HTR-8/SVneo (cell line): ENCODE results near the gene NOP56.

ENCODE experiments used
- DNase-seq: peaks from one replicate; pipeline ENCODE4 v3.0.0; 2011; ENCODE audit warnings: low spot score, mixed read lengths; ENCODE audit not compliant: insufficient read length
- FAIRE-seq: peaks from 2 replicates; lab custom pipeline; 2011; peaks lifted over from hg19 to GRCh38; lab: Jason Lieb, UNC

The NOP56 gene

GRCh38 chr20:2651772-2652723, at the start of gene NOP56:
NOP56 (plus strand) TSS chr20:2652632; CDS start chr20:2652661, 29 bp downstream.
- DNase-seq = peak; percentile 87
- FAIRE-seq = peak; percentile 68

DNA sequence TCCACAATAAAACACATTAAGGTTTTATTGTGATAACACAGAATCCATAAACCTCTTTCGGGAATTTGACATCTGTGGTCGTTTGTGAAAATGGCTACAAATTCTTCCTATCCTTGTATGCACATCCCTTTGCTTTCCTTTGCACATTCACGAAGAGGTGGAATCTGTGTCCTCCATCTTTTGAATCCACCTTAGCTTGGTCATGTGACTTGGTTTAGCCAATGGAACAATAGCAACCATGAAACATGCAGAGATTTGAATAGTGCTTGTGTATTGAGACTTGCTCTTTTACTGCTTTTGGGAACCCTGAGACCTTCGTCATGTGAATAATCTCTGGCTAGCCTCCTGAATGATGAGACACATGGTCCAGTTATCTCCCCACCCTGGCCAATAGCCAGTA, 49.7 kb upstream of the NOP56 start:
- DNase-seq = no peak
- FAIRE-seq = no peak

DNA sequence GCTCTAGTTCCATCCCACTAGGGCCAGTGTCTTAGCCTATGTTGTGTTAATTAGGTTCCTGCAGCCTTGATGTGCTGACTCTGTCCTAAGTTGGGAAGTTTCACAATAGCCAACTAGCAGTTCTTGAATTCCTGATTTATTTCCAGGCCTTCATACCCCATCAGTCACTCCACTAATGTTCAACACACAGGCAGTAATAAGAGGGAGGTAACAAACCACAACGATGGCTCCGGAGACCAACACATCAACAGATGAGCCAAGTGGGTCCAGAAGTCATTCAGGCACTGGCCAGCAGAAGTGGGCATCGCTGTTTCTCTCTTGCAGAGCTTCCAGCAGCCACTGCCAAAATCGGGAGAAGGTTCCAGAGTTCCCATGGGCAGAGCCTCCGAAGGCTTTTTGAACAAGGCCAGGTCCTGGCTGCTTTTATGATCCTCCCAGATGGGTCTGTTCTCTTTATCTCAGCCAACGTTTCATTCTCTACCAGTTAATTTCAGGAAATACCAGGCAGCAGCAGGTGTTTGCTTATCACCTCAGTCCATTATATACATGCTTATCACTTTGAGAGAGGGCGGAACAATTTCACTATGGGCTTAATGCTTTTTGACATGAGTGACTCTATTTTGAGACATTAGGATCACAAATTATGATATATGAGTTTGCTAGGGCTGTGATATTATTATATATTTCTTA, 48.5 kb upstream of the NOP56 start:
- DNase-seq = no peak
- FAIRE-seq = no peak

DNA sequence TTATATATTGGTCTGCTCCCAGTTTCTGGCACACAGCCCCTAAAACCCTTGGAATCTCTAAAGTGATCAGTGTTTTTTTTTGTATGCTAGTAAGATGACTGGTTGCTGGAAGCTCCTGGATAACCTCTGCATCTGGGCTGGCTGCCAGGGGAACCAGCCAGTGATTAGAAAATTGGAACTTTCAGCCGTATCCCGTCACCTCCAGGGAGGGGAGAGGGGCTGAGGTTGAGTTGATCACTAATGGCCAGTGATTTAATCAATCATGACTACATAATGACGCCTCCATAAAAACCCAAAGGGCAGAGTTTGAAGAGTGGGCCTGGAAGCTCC, 48.0 kb upstream of the NOP56 start:
- FAIRE-seq (no peak), DNase-seq (no peak)

GRCh38 chr20:2606507-2607006, 45.9 kb upstream of the NOP56 start:
- DNase-seq = no peak

DNA sequence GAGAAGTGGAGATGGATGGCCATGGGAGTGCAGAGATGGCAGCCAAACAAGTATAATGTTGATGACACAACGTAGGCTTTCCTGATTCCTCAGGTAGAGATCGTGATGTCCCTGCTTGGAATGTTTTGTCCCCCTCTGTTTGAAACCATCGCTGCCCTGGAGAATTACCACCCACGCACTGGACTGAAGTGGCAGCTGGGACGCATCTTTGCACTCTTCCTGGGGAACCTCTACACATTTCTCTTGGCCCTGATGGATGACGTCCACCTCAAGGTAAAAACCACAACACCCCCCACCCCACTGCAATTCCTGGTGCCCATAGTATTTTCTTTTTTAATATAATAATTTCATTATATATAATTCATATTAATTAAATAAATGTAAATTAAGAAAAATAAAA, 42.1 kb upstream of the NOP56 start:
- DNase-seq (no peak), FAIRE-seq (no peak)

More at GRCh38 chr20:2606507-2607006, 45.9 kb upstream of the NOP56 start:
- FAIRE-seq = no peak

DNA sequence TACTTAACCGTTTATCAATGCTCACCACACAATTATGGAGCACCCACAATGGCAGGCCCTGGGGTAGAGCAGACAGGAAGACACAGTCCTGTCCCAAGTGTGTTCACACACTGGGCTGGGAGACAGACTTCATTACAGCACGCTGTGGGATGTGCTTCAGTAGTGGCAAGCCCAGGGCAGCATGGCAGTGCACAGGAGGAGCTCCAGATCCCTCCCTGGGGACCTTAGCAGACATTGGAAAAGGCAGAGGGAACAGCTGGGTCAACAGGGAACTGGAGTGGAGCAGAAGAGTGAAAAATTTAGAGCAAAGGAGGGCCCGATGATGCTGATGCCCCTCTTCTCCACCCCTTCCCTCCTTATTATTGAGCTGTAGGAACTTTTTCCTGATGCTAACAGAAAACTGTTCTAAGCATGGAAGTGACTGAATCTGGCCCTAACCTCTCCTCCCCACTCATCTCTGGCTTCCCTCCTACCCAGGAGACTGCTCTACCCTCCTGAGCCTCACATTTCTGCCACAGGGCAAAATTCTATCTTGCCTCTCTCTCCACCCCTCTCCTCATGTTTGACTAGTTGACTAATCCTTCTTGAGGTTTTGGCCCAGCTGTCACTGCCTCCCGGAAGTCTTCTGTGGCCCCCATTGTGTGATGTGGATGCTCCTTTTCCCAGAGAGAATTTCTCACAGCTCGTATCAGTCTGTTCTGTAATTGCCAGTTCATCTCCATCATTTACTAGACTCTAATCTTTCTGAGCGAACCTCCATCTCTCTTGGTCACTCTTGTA, 41.3 kb upstream of the NOP56 start:
- DNase-seq (no peak), FAIRE-seq (no peak)

DNA sequence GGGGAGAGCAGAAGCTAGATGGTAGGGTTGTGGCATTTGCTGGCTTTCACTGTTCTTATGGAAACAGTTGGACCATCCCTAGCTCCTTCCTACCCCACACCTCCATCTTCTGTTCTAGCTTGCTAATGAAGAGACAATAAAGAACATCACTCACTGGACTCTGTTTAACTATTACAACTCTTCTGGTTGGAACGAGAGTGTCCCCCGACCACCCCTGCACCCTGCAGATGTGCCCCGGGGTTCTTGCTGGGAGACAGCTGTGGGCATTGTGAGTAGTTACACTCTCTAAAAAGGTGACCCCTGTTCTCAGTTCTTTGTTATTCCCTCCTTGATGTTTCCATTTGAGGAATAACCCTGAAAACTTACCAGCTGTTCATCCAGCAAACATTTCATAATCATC, 40.4 kb upstream of the NOP56 start:
- DNase-seq = no peak
- FAIRE-seq = no peak

DNA sequence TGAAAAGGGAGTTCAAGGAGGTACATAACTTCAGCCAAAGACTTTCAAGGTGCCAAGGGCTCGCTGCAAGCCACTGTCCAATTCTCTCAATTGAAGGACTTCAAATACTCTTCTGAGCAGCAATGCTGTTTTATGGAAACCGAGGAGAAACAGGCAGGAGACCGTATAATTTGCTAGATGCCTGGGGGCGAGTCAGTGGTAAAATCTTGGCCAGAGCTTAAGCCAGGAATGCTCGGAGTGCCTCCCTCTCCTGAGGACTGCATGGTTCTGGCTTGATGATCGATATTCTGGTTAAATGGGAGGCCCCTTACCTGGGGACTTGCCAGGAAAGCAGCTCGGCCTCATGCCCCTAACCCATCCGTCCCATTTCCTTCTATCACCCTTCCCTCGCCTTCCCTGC, 35.8 kb upstream of the NOP56 start:
- DNase-seq (no peak), FAIRE-seq (no peak)

- no peak for DNase-seq
- no peak for FAIRE-seq
These were observed 35.2 kb upstream of the NOP56 start for GRCh38 chr20:2617099-2617714.

DNA sequence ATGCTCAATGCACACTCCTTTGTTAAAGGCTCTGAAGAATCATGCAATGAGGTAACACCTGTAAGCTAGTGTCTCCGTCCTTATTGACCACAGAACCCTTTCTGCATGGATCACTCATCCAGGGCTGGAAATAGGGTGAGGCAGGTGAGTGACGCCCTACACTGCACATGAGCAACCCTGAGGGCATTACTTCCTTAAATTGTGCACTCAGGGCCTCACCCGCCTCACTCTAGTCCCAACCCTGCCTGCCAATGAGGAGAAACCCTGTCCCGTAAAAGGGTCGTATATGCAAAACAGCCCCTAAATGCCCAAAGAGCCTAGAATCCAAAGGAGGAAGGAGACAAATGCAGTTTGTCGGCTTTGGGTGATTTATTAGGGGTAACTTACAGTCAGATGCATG, 33.6 kb upstream of the NOP56 start:
- FAIRE-seq (no peak), DNase-seq (no peak)

DNA sequence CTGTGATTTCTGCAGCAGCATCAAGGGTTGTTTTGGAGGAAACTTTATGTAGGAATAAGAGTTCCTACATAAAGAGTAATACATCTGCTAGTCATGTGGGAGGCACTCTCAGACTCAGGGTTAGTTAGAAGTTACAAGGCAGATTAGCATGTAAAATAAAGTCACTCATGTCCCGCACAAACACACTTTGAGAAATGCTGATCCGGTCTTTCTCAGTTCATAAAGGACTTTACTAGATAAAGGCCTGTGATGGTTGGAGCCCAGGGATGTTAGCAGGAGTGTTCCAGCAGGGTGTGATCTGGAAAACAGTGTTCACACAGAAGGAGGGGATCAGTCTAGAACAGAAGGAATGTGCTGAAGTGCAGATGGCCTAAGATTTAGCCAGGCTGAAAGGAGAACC, 33.1 kb upstream of the NOP56 start:
- FAIRE-seq = no peak
- no peak for DNase-seq

- FAIRE-seq (no peak), DNase-seq (peak; percentile 27)
These were observed 32.4 kb upstream of the NOP56 start for GRCh38 chr20:2619961-2620595.

DNA sequence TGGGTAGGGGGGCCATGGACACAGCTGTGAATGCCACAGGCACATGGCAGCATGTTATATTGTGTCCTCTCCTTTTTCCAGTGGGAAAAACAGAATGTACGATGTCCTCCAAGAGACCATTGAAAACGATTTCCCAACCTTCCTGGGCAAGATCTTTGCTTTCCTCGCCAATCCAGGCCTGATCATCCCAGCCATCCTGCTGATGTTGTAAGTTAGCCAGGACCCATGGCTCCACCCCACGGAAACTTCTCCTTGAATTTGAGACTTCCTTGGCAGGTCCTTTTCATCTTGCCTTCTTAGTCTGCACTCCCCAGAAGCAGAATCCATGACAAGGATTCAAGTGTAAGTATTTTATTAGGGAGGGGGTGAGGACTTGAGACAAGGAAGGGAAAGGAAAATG, 28.2 kb upstream of the NOP56 start:
- FAIRE-seq = no peak
- no peak for DNase-seq

GRCh38 chr20:2625062-2625461, 27.4 kb upstream of the NOP56 start:
- no peak for DNase-seq
- FAIRE-seq = no peak

DNA sequence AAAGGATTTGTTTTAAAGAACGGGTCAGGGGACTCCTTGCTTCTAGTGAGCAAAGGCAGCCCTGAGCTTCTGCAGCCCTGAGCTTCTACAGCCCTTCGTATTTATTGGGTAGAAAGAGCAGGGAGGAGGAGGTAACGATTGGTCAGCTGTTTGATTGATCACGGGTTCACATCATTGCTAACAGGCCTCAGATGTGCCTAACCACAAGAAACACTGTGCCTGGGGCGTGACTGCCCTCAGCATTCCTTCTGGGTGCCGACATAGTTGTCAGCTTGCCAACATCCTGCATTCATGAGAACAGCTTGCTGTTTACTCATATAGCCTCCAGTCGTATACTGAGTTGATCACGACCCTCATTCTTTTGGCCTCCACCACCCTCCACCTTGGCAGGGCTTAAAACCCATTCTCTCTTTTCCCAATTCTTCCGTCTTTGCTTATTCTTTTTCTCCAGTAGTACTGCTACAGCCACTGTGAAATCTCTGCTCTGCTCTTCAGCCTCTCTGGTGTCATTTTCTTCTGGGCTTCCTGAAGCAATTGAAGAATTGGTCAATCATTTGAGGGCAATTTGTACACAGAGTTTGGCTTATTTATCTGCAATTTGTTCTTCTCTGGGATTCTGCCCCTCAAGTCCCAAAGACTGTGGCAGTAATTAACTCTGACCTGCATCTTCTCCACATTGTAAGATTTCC, 25.4 kb upstream of the NOP56 start:
- DNase-seq (no peak), FAIRE-seq (peak; percentile 96)

DNA sequence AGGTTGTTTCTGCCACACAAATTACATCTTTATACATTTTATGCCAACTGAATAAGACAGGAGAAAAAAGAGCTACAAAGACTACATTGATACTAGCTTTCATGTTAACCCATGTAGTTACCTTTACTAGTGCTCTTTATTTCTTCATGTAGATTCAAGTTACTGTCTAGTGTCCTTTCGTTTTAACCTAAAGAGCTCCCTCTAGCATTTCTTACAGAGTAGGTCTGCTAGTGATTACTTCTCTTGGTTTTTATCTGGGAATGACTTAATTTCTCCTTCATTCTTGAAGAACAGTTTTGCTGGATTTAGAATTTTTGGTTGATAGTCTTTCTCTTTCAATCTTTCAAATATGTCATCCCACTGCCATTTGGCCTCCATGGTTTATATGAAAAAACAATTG, 21.2 kb upstream of the NOP56 start:
- FAIRE-seq (no peak), DNase-seq (no peak)

GRCh38 chr20:2633381-2633780, 19.1 kb upstream of the NOP56 start:
- no peak for FAIRE-seq

DNA sequence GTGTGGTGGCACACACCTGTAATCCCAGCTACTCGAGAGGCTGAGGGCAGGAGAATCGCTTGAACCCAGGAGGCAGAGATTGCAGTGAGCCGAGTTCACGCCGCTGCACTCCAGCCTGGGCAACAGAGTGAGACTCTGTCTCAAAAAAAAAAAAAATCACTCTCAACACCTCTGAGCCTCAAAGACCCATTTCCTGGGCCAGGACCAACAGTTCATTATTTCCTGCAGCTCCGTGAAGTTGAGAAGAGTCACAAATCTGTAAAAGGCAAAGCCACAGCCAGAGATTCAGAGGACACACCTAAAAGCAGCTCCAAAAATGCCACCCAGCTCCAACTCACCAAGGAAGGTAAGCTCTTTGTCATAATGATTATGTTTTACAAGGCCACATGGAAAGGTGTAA, 15.2 kb upstream of the NOP56 start:
- FAIRE-seq = no peak

More at GRCh38 chr20:2633381-2633780, 19.1 kb upstream of the NOP56 start:
- DNase-seq = no peak

More for the DNA sequence above, 15.2 kb upstream of the NOP56 start:
- no peak for DNase-seq
